Hematopoietic multipotent progenitor cell (in vitro differentiated cells): ENCODE data around the gene FAM3D. TPM values are rescaled to one million over a fixed set of nuclear protein-coding genes. Genes with fewer than 3 reads are reported as not detected.

Experiments used
- DNase-seq, 3 donors: peaks; one replicate each; pipeline ENCODE4 v3.0.0-alpha.2; 2011 to 2015; ENCODE audit warnings: low read depth in 2 of 3, low spot score in 2 of 3
- total RNA-seq: library from RNA; depleted of rRNA; stranded (reverse); fragments of >200 nt; gene quantifications from one replicate; pipeline ENCODE4 v1.2.3, GENCODE V29; 2012

Gene FAM3D
- total RNA-seq, 1 donor, result not detected

DNA sequence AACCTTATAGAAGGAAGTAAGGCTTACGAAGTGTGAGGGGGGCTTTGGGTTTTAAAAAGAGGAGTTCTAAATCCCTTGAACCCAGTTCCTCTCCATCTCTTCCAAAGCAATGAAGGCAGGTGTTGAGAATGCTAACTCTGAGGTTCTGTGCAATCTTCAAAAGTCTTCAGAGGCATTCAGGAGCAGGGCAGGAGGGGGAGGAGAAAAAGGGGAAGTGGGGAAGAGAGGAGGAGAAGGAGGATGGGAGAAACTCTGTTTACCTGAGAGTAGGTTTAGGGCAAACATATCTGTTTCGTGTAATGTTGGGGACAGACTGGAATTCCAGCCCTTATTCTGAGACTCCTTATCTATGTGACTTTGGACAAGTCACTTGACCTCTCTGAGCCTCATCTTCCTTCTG lies 36.9 kb downstream of the FAM3D start:
- DNase-seq, result no peak

GRCh38 chr3:58628823-58629562 lies 37.6 kb downstream of the FAM3D start:
- DNase-seq, result no peak

DNA sequence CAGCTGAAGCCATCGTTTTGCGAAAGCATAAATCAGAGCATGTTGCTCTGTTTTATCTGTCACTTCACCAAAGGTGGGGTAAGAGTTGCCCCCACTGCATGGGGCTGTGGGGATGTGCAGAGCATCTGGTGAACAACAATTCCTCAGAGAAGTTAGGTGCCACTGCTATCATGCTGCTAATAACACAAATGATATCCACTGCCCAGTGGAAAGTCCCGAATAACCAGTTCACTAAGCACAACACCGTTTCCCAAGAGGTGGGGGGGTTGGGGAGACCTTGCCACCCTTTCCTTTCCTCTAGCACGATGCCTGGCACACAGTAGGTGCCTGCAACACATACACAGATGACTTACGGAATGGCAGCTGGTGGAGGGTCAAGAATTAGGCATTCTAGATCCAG lies 38.6 kb downstream of the FAM3D start:
- no peak for DNase-seq

DNA sequence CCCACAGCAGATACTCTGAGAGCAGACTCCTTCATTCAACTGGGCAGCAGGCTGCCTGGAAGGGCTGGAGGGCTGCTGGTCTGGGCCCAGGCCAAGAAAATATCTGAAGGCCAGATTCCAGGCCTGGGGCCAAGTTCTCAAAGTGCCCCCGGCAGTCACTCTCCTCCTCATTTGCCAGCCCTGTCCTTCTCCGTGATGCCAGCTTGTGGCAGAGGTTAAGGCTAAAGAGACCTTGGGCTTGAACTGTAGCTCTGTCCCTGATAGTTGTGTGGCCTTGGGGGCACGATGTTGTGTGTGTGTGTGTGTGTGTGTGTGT lies 39.0 kb downstream of the FAM3D start:
- no peak for DNase-seq

- DNase-seq, result no peak
These were observed 39.6 kb downstream of the FAM3D start for GRCh38 chr3:58626841-58627569.

- no peak for DNase-seq
These were observed 41.3 kb downstream of the FAM3D start for GRCh38 chr3:58625196-58625824.

DNA sequence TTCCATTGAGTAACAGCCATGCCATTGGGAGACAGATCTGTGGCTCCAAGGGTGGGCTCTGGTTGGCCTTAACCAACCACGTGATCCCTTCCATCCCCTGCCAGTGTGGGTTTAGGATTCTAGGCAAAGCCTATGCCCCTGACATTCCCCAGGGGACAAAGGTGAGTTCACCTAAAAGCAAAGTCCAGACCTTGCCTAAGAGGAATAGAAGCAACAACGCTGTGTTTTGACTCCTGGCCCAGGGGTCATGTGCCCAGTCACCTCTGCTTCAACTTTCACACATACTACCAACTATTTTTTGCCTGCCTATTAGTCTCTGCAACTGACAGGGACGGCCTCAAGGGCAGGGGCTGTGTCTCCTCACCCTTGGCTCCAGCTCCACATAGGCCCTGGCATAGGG lies 42.0 kb downstream of the FAM3D start:
- no peak for DNase-seq

GRCh38 chr3:58623961-58624360 lies 42.6 kb downstream of the FAM3D start:
- no peak for DNase-seq

DNA sequence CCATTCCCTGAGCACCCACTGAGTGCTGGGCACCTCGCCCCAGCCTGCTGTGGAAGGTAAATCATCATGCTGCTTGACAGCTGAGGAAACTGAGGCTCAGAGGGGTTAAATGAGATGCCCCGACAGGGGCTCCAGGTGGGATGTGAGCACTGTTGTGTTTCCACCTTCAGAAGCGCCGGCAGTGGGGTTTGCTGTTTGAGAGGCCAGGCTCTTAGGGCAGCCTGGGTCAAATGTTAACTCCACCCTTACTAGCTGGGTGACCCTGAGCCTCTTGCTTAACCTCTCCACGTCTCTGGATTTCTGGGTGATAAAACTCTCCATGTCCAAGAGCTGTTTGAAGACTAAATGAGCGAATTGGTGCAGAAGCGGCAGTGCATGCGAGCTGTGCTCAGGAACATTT lies 43.1 kb downstream of the FAM3D start:
- no peak for DNase-seq

DNA sequence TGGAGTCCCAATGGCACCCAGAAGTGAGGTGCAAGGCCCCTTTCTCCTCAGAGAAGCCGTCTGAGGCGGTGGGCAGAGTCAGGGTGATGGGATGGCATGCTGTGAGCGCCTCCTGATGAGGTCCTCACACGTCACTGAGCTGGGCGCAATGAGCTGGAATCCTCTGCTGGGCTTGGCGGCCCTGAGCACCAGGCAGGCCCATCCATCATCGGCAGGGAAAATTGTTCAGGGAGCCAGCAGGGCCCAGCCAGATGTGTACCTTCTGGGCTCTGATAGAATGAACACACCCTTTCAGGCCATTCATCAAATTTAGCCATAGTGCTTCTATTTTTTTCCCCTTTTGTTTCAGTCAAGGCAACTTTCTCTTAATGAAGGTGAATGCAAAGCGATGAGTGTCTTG lies 43.7 kb downstream of the FAM3D start:
- no peak for DNase-seq

DNA sequence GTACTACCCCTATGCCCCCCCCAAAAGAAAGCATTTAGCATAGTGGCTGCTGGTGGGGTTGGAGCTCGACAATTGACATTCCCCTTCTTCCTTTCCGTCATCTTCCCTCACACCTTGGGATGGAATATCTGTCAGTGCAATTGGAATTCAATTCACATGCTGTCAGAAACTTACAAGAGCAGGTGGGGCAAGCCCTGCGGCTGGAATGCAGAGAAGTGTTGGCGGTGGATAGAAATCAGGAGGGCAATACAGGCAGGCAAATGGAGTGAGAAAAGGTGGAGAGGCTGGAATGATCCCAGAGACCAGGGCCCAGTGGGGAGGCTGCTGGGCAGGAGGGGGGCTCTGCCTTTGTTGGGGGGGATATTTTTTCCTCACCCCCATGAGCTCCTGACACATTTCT lies 44.1 kb downstream of the FAM3D start:
- DNase-seq, result no peak

DNA sequence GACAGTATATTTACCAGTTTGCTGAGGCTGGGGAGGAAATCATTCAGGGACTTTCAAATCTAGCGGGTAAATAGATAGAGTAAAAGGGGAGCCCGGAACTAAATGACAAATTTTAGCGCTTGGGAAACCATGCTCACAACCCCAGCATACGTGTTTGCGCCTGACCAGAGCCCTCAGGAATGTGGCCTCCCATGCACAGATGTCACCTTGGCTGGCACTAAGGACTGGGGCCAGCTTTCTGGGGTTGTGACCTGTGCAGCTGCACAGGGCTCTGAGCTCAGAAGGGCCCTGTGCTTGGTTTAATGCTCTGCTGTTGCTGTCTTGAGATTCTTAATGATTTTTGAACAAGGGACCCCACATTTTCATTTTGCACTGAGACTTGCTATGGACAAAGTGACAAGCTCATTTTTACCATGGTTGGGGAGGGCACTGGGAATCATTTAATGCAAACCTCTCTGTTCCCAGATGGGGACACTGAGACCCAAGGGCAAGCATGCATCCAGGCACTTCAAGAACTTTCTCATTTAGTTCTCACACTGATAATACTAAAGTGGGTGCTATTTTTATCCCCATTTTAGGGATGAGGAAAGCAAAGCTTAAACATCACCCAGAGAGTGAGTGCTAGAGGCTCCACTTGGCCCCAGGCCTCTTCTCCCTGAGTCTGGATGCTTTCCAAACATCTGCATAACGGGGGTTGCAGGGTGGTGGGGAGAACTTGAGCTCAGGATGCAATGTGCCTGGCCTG lies 45.3 kb downstream of the FAM3D start:
- DNase-seq, result no peak

DNA sequence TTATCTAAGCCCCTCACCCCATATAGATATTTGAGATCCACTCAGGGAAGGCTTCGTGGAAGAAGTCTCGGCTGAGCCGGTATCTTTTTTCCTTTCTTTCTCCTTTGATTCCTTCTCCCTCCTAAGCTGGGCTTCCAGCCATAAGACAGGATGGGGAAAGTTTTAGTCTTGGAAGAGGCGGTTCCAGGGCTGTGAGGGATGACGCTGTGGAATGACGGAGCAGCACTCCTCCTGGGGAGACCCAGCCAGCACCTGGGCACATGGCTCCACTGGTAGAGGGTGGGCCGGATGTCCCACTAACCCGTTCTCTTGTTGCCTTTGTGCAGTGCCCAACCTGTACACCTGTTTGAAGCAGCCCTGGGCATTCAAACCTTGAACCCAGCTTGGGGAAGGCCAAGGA lies 46.2 kb downstream of the FAM3D start:
- DNase-seq, result no peak

- no peak for DNase-seq
These were observed 49.2 kb downstream of the FAM3D start for GRCh38 chr3:58617338-58617761.

GRCh38 chr3:58613236-58614132 lies 53.1 kb downstream of the FAM3D start:
- no peak for DNase-seq

DNA sequence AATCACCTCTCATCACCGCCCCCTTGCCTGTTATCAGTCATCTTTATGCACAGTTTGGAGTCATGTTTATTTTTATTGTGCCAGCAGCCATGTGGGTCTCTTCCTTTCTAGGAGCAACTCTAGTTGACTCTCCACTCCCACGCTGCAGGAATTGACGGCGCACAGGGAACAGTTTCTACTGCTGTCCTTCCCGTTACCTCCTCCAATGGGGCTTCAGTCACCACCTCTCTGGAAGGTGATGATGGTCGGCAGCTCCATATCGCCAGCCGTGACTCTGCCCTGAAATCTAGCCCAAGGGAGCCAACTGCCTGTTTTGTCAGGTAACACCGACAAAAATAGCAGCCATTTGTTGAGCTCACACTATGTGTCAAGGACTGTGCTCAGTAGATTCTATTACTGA lies 53.7 kb downstream of the FAM3D start:
- DNase-seq, result no peak

GRCh38 chr3:58609990-58610389 lies 56.6 kb downstream of the FAM3D start:
- no peak for DNase-seq

DNA sequence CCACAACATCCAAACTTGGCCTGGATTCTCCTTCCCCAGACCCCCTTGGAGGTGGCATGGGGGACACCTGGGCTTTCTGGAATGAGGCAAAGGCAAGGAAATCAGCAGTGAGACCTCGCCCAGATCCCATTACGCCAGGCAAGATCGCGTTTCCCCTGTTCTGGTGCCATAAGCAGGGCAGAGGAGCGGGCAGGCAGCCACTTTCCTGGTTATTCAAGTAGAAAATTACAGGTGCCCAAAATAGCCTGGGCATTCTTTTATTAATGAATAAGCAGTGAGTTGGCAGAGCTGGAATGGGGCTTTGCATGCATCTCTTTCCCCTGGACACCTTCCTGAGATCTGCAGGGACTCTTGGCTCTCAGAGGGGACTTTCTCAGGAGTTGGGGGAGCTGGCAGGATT lies 57.9 kb downstream of the FAM3D start:
- no peak for DNase-seq

DNA sequence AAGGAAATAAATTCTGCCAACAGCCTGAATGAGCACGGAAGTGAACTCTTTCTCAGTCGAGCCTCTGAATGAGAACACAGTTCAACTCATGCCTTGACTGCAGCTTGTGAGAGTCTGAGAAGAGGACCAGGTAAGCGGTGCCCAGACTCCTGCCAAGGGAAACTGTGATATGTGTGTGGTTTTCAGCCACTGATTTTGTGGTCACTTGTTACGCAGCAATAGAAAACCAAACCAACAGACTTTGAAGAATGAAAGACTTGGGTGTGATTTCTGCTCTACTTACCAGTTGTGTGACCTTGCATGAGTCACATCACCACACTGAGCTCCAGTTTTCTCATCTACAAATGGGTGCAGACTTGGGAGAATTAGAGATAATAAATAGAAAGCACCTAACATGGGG lies 58.8 kb downstream of the FAM3D start:
- DNase-seq, result no peak

GRCh38 chr3:58606693-58607092 lies 59.9 kb downstream of the FAM3D start:
- DNase-seq, result no peak
